A673 (cell line): Measurements from ENCODE around the gene FARP1.

Source experiments
- CTCF ChIP-seq: fragments of 300-800, 200-600 bp; sonication (generic); conservative IDR thresholded peaks from 2 replicates; pipeline ENCODE4 v1.5.1; 2017; ENCODE audit warnings: low read depth, mild to moderate bottlenecking, antibody characterized with exemption, low read length, moderate library complexity, mixed read lengths
- EZH2 ChIP-seq: fragments of 200-600 bp; sonication (generic); IDR thresholded peaks from 2 replicates; pipeline ENCODE4 v1.6.1; 2017; ENCODE audit warnings: borderline replicate concordance, low read depth, mild to moderate bottlenecking, mixed read lengths, antibody characterized with exemption, low read length; ENCODE audit not compliant: poor library complexity, severe bottlenecking

- TF ChIP-seq CTCF: no peak
- no peak for TF ChIP-seq EZH2
Measured at GRCh38 chr13:98504029-98504351, 361.1 kb downstream of the FARP1 start.
